Measurements from ENCODE around the gene TMEM201. TPM values are rescaled to one million over a fixed set of nuclear protein-coding genes. Genes with fewer than 3 reads are reported as not detected.

TMEM201 gene
- total RNA-seq, 2 experiments from 2014 or later, result 7.5 to 21.9 TPM

GRCh38 chr1:9539829-9540550, 48.7 kb upstream of the TMEM201 start:
- peaks cover 23% of the 10 kb centered on the region for H3K4me1 ChIP-seq (ENCODE audit: insufficient read depth, low read length, poor library complexity, severe bottlenecking)
- peaks cover 17% of the 10 kb centered on the region for H3K36me3 ChIP-seq (ENCODE audit: insufficient read depth, low read length)
- intact Hi-C loops (cut with micrococcal nuclease; ENCODE audit: unreplicated experiment), result loop anchor here (1.0 to 5.0 kb wide), 4 partner anchors 21 to 48 kb away; partner anchors contain the start of gene TMEM201
- no peaks in the 10 kb centered on the region for H3K9me3 ChIP-seq (ENCODE audit: low read length)
- TF ChIP-seq EZH2phosphoT487 (IDR thresholded peaks at IDR 0.05; ENCODE audit: borderline replicate concordance, low read depth, low read length) (no peak), CTCF (conservative IDR thresholded peaks at IDR 0.05; ENCODE audit: low read length) (no peak)
- no peaks in the 10 kb centered on the region for H3K9me2 ChIP-seq (ENCODE audit: insufficient read depth, low read length)
- peak overlapping the region; percentile 81 for H3K4me2 ChIP-seq (ENCODE audit: low read length)
- peaks cover 11% of the 10 kb centered on the region; the same call in 1 of the 2 replicates for H4K20me1 ChIP-seq (ENCODE audit: insufficient read depth, low read length)
- ChIA-PET POLR2A (interaction anchor here (0.6 to 1.5 kb wide), 5 partner anchors 11 to 19 kb away, joined by 3 to 7 read pairs (median 3); no protein-coding TSS in a partner anchor), CTCF (ENCODE audit: unreplicated experiment) (no interaction called here)
- peak; percentile 65 for DNase-seq (ENCODE audit: low spot score)
- H3K27ac ChIP-seq (ENCODE audit: low read depth, low read length, poor library complexity, severe bottlenecking), result peak overlapping the region; percentile 59
- H3K4me3 ChIP-seq (ENCODE audit: low read depth, low read length, poor library complexity, severe bottlenecking), result peak overlapping the region; percentile 98
- H3K79me2 ChIP-seq (ENCODE audit: insufficient read depth, low read depth, low read length), result peaks cover 52% of the 10 kb centered on the region
- BruUV-seq (replicated peaks), result no TSS peak
- no peak overlapping the region for H2AFZ ChIP-seq (ENCODE audit: low read length)

- intact Hi-C loops (cut with micrococcal nuclease; ENCODE audit: unreplicated experiment), result no loop called here
- POLR2A ChIA-PET, result interaction anchor here (0.7 to 0.9 kb wide), 3 partner anchors 16 to 19 kb away, joined by 3 to 4 read pairs (median 3); no protein-coding TSS in a partner anchor
- no peak for DNase-seq (ENCODE audit: low spot score)
- no peak overlapping the region for H3K4me3 ChIP-seq (ENCODE audit: low read depth, low read length, poor library complexity, severe bottlenecking)
- H4K20me1 ChIP-seq (ENCODE audit: insufficient read depth, low read length), result peaks cover 11% of the 10 kb centered on the region; the same call in 1 of the 2 replicates
- H3K9me2 ChIP-seq (ENCODE audit: insufficient read depth, low read length), result no peaks in the 10 kb centered on the region
- no peak overlapping the region for H2AFZ ChIP-seq (ENCODE audit: low read length)
- H3K4me1 ChIP-seq (ENCODE audit: insufficient read depth, low read length, poor library complexity, severe bottlenecking), result peaks cover 28% of the 10 kb centered on the region
- H3K79me2 ChIP-seq (ENCODE audit: insufficient read depth, low read depth, low read length), result peaks cover 73% of the 10 kb centered on the region
- H3K4me2 ChIP-seq (ENCODE audit: low read length), result peak overlapping the region; percentile 81; the same call in 1 of the 2 replicates
- BruUV-seq (replicated peaks), result no TSS peak
- TF ChIP-seq EZH2phosphoT487 (IDR thresholded peaks at IDR 0.05; ENCODE audit: borderline replicate concordance, low read depth, low read length), result no peak
- TF ChIP-seq CTCF (conservative IDR thresholded peaks at IDR 0.05; ENCODE audit: low read length), result no peak
- H3K27ac ChIP-seq (ENCODE audit: low read depth, low read length, poor library complexity, severe bottlenecking), result no peak overlapping the region
- peaks cover 28% of the 10 kb centered on the region for H3K36me3 ChIP-seq (ENCODE audit: insufficient read depth, low read length)
- CTCF ChIA-PET (ENCODE audit: unreplicated experiment), result no interaction called here
- no peaks in the 10 kb centered on the region for H3K9me3 ChIP-seq (ENCODE audit: low read length)
Observed at GRCh38 chr1:9542430-9542829, 46.3 kb upstream of the TMEM201 start.

- no peak for DNase-seq (ENCODE audit: low spot score)
- Histone ChIP-seq H3K4me1 (ENCODE audit: insufficient read depth, low read length, poor library complexity, severe bottlenecking) (peaks cover 12% of the 10 kb centered on the region), H3K9me3 (ENCODE audit: low read length) (no peaks in the 10 kb centered on the region), H3K9me2 (ENCODE audit: insufficient read depth, low read length) (no peaks in the 10 kb centered on the region), H3K4me3 (ENCODE audit: low read depth, low read length, poor library complexity, severe bottlenecking) (no peak overlapping the region), H3K36me3 (ENCODE audit: insufficient read depth, low read length) (peaks cover 51% of the 10 kb centered on the region), H2AFZ (ENCODE audit: low read length) (no peak overlapping the region), H3K79me2 (ENCODE audit: insufficient read depth, low read depth, low read length) (peaks cover 96% of the 10 kb centered on the region), H4K20me1 (ENCODE audit: insufficient read depth, low read length) (peaks cover 11% of the 10 kb centered on the region; the same call in 1 of the 2 replicates), H3K4me2 (ENCODE audit: low read length) (no peak overlapping the region), H3K27ac (ENCODE audit: low read depth, low read length, poor library complexity, severe bottlenecking) (no peak overlapping the region)
- intact Hi-C loops (cut with micrococcal nuclease; ENCODE audit: unreplicated experiment), result no loop called here
- BruUV-seq (replicated peaks), result no TSS peak
- ChIA-PET CTCF (ENCODE audit: unreplicated experiment) (no interaction called here), POLR2A (interaction anchor here (1.7 kb wide), 1 partner anchor 13 kb away, joined by 5 read pairs; no protein-coding TSS in a partner anchor)
- TF ChIP-seq CTCF (conservative IDR thresholded peaks at IDR 0.05; ENCODE audit: low read length) (no peak), EZH2phosphoT487 (IDR thresholded peaks at IDR 0.05; ENCODE audit: borderline replicate concordance, low read depth, low read length) (no peak)
Observed at GRCh38 chr1:9544926-9545325, 43.8 kb upstream of the TMEM201 start.

All from OCI-LY7 (cell line).